Cerebellar nuclear complex (tissue), 1 donor: ENCODE measurements around the gene FER.
"Not testable (repeated sequence)": the region's sequence is repeated elsewhere in the genome, so short reads cannot be mapped to it uniquely, and the experiment has no call there.

Source experiments
- DNase-seq, 2 experiments: peaks; one replicate each; lab custom pipeline; 2025; lab: John Stamatoyannopoulos, UW

The FER gene

DNA sequence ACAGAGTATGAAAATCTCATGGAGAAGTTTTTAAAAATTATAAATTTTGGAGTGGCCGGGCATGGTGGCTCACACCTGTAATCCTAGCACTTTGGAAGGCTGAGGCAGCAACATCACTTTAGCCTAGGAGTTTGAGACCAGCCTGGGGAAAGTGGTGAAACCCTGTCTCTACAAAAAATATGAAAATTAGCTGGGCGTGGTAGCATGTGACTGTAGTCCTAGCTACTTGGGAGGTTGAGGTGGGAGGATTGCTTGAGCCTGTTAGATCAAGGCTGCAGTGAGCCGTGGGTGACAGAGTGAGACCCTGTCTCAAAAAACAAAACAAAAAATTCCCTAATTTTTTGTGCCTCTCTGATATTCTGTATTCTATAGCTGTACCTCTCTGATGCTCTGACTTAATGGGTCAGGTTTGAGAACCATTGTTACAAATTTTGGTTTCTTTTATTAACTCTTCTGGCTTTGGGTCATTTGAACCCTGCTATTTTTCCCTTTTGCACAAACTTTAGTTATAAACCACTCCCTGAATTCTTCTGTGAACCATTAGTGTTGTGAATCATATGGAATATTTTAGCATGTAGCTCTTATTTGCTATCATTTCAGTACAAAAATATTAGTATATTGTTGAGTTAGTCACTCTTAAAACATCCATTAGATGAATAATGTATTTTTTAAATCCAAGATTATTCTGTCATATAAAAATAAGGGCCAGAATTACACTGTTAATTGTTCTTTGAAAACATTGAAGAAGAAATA, 51.0 kb downstream of the FER start:
- DNase-seq, result no peak

GRCh38 chr5:108801301-108801700, 53.6 kb downstream of the FER start:
- DNase-seq, result no peak

- DNase-seq, result no peak
These were observed 54.1 kb downstream of the FER start for GRCh38 chr5:108801776-108802175.

GRCh38 chr5:108810717-108811116, 63.0 kb downstream of the FER start:
- DNase-seq, result no peak

DNA sequence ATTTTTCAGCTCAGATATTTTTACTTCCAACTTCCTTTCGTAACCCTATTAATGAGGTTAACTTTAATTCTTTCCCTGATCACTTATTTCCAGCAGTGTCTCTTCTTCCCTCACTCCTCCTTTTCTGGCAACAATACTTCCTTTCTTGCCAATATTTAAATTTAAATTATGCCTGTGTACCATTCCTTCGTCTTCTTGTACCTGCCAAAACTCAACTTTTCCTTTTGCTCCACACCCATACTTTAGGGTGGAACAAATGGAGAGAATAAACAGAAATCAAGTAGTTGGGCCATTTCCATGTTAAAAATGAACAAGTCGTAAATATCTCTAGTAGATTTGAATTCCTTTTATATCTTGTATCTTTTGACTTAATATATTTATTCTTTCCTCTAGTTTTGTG, 66.0 kb downstream of the FER start:
- no peak for DNase-seq

- no peak for DNase-seq
These were observed 66.9 kb downstream of the FER start for GRCh38 chr5:108814551-108814950.

GRCh38 chr5:108818613-108819272, 71.0 kb downstream of the FER start:
- no peak for DNase-seq

- no peak for DNase-seq
These were observed 73.3 kb downstream of the FER start for GRCh38 chr5:108820983-108821382.

DNA sequence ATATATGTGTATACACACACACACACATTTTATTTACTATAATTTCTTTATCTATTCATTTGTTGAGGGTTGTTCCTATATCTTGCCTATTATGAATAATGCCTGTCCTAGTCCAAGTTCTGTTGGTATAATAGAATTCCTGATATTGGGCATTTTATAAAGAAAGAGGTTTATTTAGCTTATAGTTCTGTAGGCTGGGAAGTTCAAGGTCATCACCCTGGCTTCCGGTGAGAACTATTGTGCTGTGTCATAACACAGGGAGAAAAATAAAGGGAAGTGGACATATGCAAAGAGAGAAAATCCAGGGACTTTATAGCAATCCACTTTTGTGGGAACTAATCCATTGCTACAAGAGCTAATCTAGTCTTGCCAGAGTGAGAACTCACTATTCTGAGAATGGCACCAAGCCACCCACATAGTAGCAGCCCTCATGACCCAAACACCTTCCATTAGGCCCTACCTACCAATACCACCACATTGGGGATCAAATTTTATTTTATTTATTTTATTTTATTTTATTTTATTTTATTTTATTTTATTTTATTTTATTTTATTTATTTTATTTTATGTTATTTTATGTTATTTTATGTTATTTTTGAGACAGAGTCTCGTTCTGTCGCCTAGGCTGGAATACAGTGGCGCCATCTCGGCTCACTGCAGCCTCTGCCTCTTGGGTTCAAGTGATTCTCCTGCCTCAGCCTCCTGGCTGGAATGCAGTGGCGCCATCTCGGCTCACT, 74.7 kb downstream of the FER start:
- no peak for DNase-seq

GRCh38 chr5:108827131-108827530, 79.4 kb downstream of the FER start:
- DNase-seq, result no peak

DNA sequence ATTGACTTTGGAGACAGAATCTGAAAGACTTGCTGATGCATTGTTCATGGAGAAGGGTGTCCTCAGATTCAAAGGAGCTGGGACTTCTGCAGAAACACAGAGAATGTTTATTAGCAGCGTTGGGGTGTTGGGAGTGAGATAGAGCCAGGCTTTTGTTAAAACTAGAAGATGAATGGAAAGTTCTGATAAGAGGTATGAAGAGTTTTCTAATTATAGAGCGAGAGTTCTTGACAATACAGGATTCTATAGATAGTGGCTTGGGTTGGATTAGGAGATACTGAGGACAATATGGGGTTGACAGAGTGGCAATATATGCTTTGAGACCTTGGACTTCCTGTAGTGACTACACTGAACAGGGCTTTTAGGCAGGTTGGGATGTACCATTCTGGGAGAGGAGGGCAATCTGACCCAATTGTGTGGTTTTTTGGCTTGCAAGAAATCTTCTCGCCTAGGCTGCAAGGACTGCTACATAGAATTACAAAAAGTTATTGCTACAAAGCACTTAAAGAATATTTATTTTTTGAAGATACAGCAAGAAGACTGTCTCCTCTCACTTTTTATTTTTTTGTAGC, 83.1 kb downstream of the FER start:
- DNase-seq, result no peak

- DNase-seq, result no peak
These were observed 88.8 kb downstream of the FER start for GRCh38 chr5:108836492-108836891.

DNA sequence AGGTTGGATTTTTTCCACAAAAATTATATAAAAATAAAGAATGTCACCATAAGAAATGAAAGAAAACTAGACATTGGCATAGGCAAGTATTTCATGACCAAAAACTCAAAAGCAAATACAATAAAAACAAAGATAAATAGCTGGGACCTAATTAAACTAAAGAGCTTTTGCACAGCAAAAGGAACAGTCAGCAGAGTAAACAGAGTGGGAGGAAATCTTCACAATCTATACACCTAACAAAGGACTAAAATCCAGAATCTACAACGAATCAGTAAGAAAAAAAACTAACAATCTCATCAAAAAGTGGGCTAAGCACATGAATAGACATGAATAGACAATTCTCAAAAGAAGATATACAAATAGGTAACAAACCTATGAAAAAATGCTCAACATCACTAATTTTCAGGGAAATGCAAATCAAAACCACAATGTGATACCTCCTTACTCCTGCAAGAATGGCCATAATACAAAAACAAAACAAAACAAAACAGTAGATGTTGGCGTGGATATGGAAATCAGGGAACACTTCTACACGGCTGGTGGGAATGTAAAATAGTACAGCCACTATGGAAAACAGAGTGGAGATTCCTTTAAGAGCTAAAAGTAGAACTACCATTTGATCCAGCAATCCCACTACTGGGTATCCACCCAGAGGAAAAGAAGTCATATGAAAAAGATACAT, 94.7 kb downstream of the FER start:
- not testable (repeated sequence) for DNase-seq

- not testable (repeated sequence) for DNase-seq
These were observed 103.4 kb downstream of the FER start for GRCh38 chr5:108851129-108851528.

- no peak for DNase-seq
These were observed 110.2 kb downstream of the FER start for GRCh38 chr5:108857905-108858304.

DNA sequence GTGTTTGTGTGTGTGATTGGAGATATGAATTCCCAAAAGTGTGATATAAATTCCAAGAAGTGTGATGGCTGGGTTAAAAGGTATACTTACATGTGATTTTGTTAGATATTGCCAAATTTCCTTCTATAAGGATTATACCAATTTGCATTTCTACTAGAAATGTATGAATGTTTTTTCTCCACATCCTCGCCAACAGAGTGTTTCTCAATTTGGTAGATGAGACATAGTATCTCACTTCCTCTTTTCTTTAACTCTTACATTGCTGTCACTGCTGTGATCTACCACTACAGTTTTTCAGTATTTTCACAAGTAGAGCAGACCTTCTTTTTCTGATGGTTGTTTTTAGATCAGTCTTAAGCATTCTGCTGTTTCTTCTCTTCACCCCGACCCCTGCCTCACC, 111.3 kb downstream of the FER start:
- no peak for DNase-seq

DNA sequence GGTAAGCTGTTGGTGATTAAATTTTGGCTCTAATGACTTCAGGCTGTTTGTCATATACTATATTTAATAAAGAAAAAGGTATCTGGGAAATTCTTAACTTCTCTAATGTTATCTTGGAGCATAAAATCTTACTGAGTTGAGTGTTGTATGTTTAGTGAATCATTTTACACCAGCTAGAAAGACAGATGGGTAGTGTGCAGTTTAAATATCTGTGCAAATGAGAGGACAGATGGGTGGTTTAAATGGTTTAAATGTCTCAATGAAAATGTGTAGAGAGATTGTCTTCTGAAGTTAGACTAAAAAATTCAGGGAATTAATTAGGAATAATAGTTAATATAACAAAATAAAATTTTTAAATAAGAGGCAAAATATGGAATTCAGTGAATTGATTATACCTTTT, 114.5 kb downstream of the FER start:
- no peak for DNase-seq

- not testable (repeated sequence) for DNase-seq
These were observed 118.4 kb downstream of the FER start for GRCh38 chr5:108866097-108866496.

GRCh38 chr5:108867656-108868055, 120.0 kb downstream of the FER start:
- DNase-seq, result no peak

- DNase-seq, result no peak
These were observed 121.4 kb downstream of the FER start for GRCh38 chr5:108869066-108869465.

GRCh38 chr5:108876451-108876850, 128.8 kb downstream of the FER start:
- DNase-seq, result no peak

DNA sequence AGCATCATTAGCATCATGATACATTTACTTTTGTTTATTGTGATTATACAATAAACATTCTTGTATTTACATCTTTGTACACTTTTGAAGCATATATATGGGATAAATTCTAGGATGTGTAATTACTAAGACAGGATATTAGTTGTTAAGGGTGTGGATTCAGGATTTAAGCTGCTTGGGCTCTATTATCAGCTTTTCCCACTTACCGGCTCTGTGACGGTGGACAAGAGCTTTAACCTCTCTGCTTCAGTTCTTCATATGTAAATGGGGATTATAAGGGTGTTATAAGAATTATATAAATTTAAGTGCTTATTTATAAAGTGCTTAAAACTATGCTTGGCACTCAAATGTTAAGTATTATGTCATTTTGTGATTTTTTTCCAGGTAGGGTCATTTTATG, 131.1 kb downstream of the FER start:
- DNase-seq, result no peak
